NCI-H446 treated with DMSO at 0.1 percent for 48 hours (cell line): ENCODE measurements around the gene KCNJ6.

Experiments
- DNase-seq: peaks from one replicate; lab custom pipeline; 2025; lab: John Stamatoyannopoulos, UW

The KCNJ6 gene

GRCh38 chr21:37566790-37567615 is 349.3 kb downstream of the KCNJ6 start:
- DNase-seq, result no peak

DNA sequence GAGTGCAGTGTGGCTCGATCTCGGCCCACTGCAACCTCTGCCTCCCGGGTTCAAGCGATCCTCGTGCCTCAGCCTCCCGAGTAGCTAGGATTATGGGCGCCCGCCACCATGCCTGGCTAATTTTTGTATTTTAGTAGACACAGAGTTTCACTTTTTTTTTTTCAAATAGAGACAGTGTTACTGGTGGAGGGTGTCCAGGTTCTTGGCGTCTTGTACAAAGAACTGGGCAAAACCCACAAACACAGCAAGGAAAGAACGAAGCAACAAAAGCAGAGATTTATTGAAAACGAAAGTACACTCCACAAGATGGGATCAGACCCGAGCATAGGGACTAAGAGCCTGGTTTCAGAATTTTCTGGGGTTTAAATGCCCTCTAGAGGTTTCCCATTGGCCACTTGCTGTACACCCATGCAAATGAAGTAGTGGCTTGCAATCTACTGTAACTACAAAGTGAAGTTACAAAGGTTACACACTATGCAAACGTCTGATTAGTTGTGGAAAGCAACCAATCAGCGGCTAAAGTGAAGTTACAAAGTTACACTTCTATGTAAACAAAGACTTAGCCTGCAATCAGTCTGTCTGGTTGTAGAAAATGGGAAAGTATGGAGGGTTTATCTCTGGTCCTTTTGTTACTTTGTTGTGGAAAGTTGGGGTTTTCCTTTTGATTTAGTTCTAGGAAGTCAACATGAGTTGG is 350.6 kb downstream of the KCNJ6 start:
- DNase-seq, result no peak

- no peak for DNase-seq
These were observed 351.2 kb downstream of the KCNJ6 start for GRCh38 chr21:37564924-37565529.

DNA sequence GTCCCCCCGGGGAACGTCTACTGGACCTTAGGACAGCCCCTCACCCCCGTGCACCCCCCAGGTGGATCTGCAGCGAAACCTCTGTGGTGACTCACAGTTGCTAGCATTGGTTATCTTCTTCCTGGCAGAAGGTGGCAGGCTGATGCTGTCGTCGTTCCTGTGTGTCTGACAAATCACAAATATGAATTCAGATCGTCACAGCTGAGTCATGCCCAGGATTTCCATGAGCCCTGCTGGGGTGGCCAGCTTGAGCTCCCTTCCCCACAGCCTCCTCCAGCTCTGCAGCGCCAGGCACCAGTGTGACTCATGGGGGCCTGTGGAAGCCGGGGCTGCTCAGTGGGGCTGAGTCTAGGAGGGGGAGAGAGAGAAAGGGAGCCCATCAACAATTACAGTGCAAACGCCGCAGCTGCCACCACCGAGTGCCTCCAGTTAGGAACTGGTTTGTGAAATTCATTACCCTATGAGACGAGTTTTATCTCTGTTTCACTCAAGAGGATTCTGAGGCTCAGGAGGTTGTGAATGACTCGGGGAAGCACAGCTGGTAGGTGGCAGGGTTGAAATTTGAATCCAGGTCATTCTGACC is 351.8 kb downstream of the KCNJ6 start:
- peak; percentile 91 for DNase-seq

- peak; percentile 86 for DNase-seq
These were observed 352.5 kb downstream of the KCNJ6 start for GRCh38 chr21:37563641-37564340.

- peak; percentile 8 for DNase-seq
These were observed 353.2 kb downstream of the KCNJ6 start for GRCh38 chr21:37562920-37563640.

DNA sequence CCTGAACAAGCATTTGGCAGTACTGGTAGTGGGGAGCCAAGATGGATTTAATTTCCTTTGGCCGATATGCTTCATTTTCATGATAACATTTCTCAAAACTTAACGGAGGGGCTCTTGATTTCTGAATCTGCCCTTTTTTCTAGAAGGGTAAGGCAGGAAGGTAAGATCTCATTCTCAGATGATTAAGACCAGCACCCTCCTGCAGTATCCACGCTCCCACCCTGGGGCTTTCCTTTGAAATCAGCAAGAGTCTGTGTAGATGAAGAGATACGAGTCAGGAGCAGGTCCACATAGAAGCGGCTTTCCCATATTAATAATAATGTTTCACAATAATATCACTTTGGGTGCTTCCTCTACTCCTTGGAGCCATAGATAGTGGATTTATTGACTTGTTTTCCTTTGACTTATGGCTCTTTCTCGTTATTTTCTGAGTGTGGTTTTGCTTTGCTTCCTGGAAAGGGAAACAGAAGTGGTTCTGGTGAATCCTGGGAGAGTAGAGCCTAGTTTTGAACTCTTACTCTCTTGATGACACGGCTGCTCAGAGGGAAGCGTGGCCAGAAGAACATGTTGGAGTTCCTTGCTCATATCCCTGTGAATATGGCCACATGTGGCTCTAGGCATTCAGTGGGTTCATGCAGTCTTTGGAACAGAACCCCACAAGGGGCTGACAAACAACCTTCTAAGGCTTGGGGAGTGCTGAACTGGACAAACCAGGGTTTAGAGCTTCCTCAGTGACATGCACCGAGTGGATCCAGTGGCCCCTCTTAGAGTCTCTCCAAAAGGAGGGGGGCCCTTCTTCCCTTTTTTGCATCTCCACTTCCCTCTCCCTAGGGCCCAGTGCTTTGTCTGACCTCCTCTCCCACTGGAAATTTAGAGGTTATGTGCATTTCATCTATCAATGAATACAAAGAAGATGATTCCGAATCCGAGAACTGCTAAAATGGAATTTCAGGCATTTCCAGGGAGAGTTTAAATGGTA is 354.0 kb downstream of the KCNJ6 start:
- DNase-seq, result no peak

- DNase-seq, result no peak
These were observed 354.8 kb downstream of the KCNJ6 start for GRCh38 chr21:37561506-37561905.

- no peak for DNase-seq
These were observed 355.9 kb downstream of the KCNJ6 start for GRCh38 chr21:37560385-37560784.

GRCh38 chr21:37558676-37559211 is 357.5 kb downstream of the KCNJ6 start:
- no peak for DNase-seq
